Measurements from ENCODE around the gene APOE.

DNA sequence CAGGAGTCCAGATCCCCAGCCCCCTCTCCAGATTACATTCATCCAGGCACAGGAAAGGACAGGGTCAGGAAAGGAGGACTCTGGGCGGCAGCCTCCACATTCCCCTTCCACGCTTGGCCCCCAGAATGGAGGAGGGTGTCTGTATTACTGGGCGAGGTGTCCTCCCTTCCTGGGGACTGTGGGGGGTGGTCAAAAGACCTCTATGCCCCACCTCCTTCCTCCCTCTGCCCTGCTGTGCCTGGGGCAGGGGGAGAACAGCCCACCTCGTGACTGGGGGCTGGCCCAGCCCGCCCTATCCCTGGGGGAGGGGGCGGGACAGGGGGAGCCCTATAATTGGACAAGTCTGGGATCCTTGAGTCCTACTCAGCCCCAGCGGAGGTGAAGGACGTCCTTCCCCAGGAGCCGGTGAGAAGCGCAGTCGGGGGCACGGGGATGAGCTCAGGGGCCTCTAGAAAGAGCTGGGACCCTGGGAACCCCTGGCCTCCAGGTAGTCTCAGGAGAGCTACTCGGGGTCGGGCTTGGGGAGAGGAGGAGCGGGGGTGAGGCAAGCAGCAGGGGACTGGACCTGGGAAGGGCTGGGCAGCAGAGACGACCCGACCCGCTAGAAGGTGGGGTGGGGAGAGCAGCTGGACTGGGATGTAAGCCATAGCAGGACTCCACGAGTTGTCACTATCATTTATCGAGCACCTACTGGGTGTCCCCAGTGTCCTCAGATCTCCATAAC, at the start of gene APOE:
- TF ChIP-seq, protein P1, sequence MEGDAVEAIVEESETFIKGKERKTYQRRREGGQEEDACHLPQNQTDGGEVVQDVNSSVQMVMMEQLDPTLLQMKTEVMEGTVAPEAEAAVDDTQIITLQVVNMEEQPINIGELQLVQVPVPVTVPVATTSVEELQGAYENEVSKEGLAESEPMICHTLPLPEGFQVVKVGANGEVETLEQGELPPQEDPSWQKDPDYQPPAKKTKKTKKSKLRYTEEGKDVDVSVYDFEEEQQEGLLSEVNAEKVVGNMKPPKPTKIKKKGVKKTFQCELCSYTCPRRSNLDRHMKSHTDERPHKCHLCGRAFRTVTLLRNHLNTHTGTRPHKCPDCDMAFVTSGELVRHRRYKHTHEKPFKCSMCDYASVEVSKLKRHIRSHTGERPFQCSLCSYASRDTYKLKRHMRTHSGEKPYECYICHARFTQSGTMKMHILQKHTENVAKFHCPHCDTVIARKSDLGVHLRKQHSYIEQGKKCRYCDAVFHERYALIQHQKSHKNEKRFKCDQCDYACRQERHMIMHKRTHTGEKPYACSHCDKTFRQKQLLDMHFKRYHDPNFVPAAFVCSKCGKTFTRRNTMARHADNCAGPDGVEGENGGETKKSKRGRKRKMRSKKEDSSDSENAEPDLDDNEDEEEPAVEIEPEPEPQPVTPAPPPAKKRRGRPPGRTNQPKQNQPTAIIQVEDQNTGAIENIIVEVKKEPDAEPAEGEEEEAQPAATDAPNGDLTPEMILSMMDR (IDR thresholded peaks at IDR 0.05; ENCODE audit: insufficient read depth, low read depth, low read length) = no peak
- peak; percentile 42 for TF ChIP-seq EZH2 (IDR thresholded peaks at IDR 0.05; ENCODE audit: insufficient read depth, low read length)

Measured in astrocyte (in vitro differentiated cells and primary cell).